Raji (cell line): Measurements from ENCODE around the gene BANP.

Experiments used
- POLR2A ChIP-seq: IDR thresholded peaks from 2 replicates; pipeline ENCODE4 v1.6.1; 2011; ENCODE audit warnings: low read depth, low read length, control low read depth; ENCODE audit not compliant: insufficient read depth

The BANP gene

DNA sequence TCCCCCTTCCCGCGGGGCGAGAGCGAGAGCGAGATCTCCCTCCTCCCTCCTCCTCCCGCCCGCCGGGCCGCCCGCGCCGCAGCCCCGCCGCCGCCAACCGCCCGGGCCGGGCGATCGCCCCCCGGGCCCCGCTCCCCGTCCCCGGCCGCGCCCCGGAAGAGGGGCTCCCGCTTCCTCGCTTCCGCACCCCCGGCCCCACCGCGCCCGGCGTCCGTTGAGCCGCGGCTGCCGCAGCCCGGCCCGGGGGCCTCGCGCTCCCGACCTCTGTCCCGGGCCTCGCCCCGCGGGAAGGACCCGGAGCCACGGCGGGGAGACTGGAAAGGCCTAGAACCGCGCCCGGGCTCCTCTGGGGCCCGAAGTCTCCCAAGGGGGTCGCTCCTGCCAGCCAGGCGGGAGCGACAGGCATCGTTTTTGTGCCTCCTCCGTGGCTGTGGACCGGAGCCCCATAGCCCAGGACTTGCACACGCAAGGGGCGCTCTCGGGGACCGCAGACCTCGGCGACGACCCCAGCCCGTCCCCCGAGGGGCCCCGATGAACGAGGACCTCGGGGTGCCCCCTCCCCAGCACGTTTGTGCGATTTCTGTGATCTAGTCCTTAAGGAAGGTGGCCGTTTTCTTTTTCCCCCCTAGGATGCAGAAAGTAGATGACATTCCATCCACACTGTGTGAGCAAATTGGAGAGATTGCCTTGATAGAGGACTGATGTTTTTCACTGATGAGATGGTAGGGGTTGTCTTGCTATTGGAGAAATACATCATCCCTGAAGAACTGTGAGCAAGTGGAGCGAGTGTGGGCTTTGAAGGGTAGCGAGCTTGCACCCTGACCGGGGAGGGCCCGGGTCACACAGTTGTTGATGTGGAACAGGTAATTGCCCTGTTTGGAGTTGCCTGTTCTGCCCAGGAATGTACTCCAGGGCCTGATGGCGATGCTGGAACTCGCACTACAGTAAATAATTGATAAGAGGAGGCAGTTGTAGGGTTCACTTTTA lies 611 bp downstream of the BANP start:
- TF ChIP-seq POLR2A, result no peak

GRCh38 chr16:87952751-87953150 lies 1.5 kb downstream of the BANP start:
- TF ChIP-seq POLR2A, result no peak

GRCh38 chr16:87953308-87954215 lies 2.3 kb downstream of the BANP start:
- 0 out of 2 replicates have a peak, but pooled peaks have one; percentile 21 for TF ChIP-seq POLR2A

GRCh38 chr16:87954361-87954760 lies 3.1 kb downstream of the BANP start:
- no peak for TF ChIP-seq POLR2A

- TF ChIP-seq POLR2A, result no peak
Observed at GRCh38 chr16:87954826-87955225, 3.6 kb downstream of the BANP start.

DNA sequence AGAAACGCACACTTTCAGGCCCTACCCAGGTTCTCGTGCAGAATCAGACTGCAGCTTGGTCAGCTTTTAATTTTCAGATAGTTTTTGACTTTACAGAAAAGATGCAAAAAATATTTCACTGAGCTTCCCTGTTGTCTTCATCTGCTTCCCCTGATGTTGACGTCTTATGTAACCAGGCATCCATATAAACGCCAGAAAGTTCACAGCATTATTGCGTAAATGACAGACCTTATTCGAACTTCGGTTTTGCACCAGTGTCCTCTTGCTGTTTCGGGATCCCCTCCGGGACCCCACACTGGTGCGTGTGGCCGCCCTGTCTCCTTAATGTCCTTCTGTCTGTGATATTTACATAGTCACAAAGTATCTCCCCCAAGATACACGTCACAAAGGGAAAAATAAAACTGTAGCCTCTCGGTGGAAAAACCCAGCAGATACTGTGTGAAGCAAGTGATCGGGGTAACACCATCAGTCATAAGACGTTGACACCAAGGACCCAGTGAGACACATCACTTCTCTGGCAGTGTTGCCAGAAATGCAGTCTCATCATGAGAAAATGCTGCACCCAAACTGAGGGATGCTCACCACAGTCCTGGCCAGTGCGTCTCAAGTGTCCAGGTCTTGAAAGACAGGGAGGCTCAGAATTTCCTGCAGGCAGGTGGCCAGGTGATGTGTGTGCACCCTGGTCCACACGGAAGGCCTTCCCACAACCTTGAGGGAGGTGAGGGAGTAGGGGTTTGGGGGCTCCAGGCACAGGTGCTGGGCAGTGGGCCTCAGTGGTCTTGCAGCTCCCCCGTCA lies 4.3 kb downstream of the BANP start:
- no peak for TF ChIP-seq POLR2A

DNA sequence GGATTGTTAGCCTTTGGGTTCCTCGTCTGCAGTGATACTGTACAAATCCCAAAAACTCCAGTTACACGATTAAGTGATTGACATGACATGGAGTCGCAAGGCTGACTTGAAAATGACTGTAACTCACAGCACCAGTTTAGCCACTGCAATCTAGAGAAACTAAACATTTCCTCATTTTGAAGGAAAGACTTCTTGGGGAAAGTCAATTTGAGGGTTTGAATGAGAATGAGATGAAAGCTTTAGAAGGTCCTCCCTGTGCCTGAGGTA lies 4.8 kb downstream of the BANP start:
- no peak for TF ChIP-seq POLR2A

DNA sequence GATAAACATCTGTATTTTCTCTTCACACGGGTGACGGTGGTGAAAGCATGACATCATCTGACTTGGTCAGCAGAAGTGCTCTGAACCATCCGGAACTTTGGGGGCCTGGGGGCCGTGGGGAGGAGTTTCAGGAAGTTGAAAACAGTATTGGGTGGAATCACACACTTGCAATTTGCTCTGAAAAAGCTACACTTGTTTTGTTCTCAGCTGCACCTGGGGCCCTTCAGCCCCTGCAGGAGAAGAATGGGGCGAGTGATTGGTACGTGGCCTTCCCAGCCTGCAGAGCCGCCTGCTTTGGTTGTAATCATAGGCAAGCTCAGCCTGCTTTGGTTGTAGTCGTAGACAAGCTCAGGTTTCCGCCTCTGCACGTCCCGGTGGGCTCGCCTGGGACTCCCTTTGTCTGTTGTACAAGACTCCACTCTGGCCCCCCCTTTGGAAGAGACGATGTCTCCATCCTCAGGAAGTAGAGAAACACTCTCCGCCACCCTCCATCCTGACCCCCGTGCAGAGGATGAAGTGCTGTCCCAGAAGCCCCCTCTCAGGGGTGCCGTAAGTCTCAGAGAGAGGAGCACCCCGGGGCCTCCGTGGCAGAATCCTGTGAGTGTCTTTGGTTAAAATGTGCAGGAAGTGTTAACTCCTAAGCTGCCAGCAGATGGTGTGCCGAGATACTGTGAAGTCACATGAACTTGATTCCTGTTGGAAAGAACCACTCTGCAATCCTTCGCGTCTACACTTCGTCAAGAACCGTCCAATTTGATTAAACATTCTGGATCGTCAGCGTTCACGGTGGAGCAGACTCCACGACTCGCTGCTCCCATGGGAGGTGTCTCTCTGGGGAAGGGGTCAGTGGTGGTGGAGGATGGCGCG lies 5.4 kb downstream of the BANP start:
- TF ChIP-seq POLR2A, result no peak

DNA sequence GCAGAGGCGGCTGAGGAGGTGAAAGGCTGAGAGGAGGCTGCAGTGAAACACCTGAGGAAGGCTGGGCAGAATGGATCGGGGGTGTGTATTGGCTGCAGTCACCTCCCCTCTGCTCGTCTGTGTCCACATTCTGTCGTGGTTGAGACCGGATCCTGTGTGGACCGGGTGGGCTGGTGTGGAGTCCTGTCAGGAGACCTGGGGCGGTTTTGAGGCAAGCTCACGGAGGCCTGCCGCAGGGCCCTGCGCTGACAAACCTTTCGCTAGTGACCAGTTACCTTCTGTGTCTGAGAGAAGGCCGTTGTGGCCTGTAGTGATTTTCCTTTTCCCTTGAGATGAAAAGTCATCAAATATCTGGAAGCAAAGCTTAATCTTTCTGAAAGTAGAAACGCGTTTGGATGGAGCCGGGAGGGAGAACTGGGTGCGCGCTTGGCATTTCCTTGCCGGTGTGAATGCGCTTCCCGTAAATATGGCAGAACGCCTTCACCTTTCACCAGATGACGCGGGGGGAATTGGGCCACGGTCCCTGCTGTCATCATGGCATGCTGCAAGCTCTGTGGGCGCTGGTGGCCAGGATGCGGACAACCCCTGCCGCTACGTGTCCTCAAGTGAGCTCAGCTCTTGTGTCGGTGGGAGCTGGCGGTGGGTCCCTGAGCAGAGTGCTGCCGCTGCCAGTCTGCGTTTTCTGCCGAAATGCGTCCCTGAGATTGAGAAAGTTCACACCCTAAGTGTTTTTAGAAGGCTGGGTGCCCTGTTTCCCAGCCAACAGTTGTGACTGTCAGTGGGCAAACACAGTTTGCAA lies 6.3 kb downstream of the BANP start:
- no peak for TF ChIP-seq POLR2A

- no peak for TF ChIP-seq POLR2A
Observed at GRCh38 chr16:87958632-87959031, 7.4 kb downstream of the BANP start.

DNA sequence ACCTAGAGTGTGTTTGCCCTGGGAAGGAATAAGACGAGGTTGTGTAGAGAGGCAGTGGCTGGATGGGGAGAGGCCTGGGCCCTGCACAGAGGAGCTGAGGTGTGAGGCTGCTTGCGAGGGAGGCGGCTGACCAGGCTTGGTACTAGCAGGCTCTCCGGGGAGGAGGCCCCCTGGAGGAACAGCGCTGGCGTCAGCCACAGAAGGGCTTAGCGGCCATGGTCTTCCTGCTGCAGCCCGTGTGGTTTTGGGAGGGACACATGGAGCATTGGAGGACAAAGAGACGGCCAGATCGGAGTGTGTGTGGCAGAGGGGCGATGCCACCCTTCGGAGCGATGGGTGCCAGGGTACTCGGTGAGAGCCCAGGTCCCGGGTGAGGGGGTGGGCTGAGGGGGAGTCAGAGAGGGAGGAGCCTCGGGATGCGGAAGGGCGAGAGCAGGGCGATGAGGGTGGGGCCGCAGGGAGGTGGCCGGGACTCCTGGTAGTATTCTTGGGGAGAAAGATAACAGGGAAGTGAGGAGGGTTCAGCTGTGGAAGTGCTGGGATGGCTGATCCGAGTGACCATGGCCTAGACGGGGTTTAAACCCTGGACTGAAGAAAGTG lies 8.3 kb downstream of the BANP start:
- TF ChIP-seq POLR2A, result no peak

- TF ChIP-seq POLR2A, result no peak
Observed at GRCh38 chr16:87960296-87960695, 9.1 kb downstream of the BANP start.

- no peak for TF ChIP-seq POLR2A
Observed at GRCh38 chr16:87960852-87961251, 9.6 kb downstream of the BANP start.
